Measurements from ENCODE around the gene HDAC4.

DNA sequence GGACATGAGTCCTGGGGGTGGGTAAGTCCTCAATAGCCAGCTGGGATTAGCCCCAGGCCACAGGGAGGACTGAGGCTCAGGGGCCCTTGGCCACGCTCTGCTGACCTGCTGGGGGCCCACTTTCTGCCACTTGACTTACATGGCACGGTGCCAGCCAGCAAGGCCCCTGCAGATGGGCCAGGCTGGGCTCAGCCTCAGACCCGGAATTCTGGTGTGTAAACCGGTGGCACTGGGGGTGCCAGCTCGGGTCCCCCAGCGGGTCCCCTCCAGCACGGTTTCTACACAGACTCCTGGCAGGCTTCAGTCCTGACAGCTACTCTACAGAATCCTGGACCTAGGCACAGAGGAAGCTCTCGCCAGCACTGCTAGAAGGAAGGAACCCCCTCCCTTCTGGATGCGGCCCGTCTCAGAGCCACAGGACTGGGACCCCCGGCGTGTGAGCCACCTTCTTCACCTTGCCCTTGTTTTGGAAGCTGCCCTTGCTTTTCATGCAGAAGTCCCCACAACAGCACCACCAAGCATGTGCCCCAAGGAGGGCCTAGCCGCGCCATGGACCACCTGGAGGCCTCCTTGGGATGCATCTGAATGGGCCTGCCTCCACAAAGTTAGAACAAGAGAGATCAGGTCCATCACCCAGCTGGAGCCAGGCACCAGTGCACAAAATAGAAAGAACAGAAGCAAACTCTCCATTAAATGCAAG is 8.0 kb downstream of the HDAC4 start:
- TF ChIP-seq, protein P1, sequence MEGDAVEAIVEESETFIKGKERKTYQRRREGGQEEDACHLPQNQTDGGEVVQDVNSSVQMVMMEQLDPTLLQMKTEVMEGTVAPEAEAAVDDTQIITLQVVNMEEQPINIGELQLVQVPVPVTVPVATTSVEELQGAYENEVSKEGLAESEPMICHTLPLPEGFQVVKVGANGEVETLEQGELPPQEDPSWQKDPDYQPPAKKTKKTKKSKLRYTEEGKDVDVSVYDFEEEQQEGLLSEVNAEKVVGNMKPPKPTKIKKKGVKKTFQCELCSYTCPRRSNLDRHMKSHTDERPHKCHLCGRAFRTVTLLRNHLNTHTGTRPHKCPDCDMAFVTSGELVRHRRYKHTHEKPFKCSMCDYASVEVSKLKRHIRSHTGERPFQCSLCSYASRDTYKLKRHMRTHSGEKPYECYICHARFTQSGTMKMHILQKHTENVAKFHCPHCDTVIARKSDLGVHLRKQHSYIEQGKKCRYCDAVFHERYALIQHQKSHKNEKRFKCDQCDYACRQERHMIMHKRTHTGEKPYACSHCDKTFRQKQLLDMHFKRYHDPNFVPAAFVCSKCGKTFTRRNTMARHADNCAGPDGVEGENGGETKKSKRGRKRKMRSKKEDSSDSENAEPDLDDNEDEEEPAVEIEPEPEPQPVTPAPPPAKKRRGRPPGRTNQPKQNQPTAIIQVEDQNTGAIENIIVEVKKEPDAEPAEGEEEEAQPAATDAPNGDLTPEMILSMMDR (IDR thresholded peaks at IDR 0.05 in 2 of 3, conservative IDR thresholded peaks at IDR 0.05 in 1 of 3; ENCODE audit: borderline replicate concordance in 1 of 3, insufficient read depth in 1 of 3, low read depth in 2 of 3, low read length in 2 of 3): no peak
- no peak for TF ChIP-seq SRF (IDR thresholded peaks at IDR 0.05; ENCODE audit: low read depth)
- TF ChIP-seq POLR2A (IDR thresholded peaks at IDR 0.05; ENCODE audit: borderline replicate concordance, extremely low read depth, insufficient read depth, insufficient read length): no peak
- no peak for TF ChIP-seq RAD21 (IDR thresholded peaks at IDR 0.05; ENCODE audit: low read depth)
- TF ChIP-seq EZH2phosphoT487 (IDR thresholded peaks at IDR 0.05; ENCODE audit: borderline replicate concordance): no peak
- TF ChIP-seq POLR2AphosphoS5 (IDR thresholded peaks at IDR 0.05; ENCODE audit: low read depth, low read length): no peak
- TF ChIP-seq, protein P2, sequence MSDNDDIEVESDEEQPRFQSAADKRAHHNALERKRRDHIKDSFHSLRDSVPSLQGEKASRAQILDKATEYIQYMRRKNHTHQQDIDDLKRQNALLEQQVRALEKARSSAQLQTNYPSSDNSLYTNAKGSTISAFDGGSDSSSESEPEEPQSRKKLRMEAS (IDR thresholded peaks at IDR 0.05): no peak
- TF ChIP-seq EZH2 (IDR thresholded peaks at IDR 0.05): no peak
- no peak for TF ChIP-seq SIN3A (IDR thresholded peaks at IDR 0.05; ENCODE audit: low read depth)
- TF ChIP-seq YY1 (IDR thresholded peaks at IDR 0.05; ENCODE audit: extremely low read depth, insufficient replicate concordance, low read depth, low read length): no peak
- no peak for TF ChIP-seq FOSL1 (IDR thresholded peaks at IDR 0.05; ENCODE audit: low read depth)
- TF ChIP-seq JUND (IDR thresholded peaks at IDR 0.05): no peak
- no peak for TF ChIP-seq EGR1 (IDR thresholded peaks at IDR 0.05; ENCODE audit: low read depth)
